Measurements from ENCODE around the gene MAP3K7CL. TPM values are rescaled to one million over a fixed set of nuclear protein-coding genes. Genes with fewer than 3 reads are reported as not detected.

Gene MAP3K7CL
- total RNA-seq, 6 experiments from 2014 or later = 2.0 to 3.5 (median 2.8) TPM

GRCh38 chr21:29135481-29135880 is 5.0 kb downstream of the MAP3K7CL start:
- intact Hi-C loops (cut with DNase I) = no loop called here
- no peak for DNase-seq

GRCh38 chr21:29136033-29136432 is 5.6 kb downstream of the MAP3K7CL start:
- no peaks in the 10 kb centered on the region for H3K4me1 ChIP-seq
- no peak for TF ChIP-seq POLR2A (IDR thresholded peaks at IDR 0.05)
- TF ChIP-seq CTCF (IDR thresholded peaks at IDR 0.05) = no peak
- H3K36me3 ChIP-seq = no peaks in the 10 kb centered on the region
- no peaks in the 10 kb centered on the region for H3K9me3 ChIP-seq
- no peak overlapping the region for H3K27ac ChIP-seq
- H3K4me3 ChIP-seq = no peak overlapping the region
- WGBS (ENCODE audit: insufficient coverage, low coverage, low lambda C conversion rate, missing lambda C conversion rate) = no CpG with 5 or more reads among the region's 1 CpG
- intact Hi-C loops (cut with DNase I) = no loop called here
- DNase-seq (no peak), ATAC-seq (no peak)
- no peaks in the 10 kb centered on the region for H3K27me3 ChIP-seq

More at GRCh38 chr21:29135481-29135880, 5.0 kb downstream of the MAP3K7CL start:
- Histone ChIP-seq H3K9me3 (no peaks in the 10 kb centered on the region), H3K4me1 (no peaks in the 10 kb centered on the region), H3K36me3 (no peaks in the 10 kb centered on the region), H3K4me3 (no peak overlapping the region), H3K27ac (no peak overlapping the region), H3K27me3 (no peaks in the 10 kb centered on the region)
- TF ChIP-seq POLR2A (IDR thresholded peaks at IDR 0.05) (no peak), CTCF (IDR thresholded peaks at IDR 0.05) (no peak)
- no peak for ATAC-seq

- Histone ChIP-seq H3K4me3 (no peak overlapping the region), H3K27me3 (no peaks in the 10 kb centered on the region), H3K27ac (peak overlapping the region in 1 of 3 donors; percentile 17), H3K36me3 (no peaks in the 10 kb centered on the region), H3K9me3 (no peaks in the 10 kb centered on the region), H3K4me1 (no peaks in the 10 kb centered on the region)
- no peak for ATAC-seq
- WGBS (ENCODE audit: insufficient coverage, low coverage, low lambda C conversion rate, missing lambda C conversion rate) = 64% methylated on average over 2 of the region's 2 CpGs
- TF ChIP-seq POLR2A (IDR thresholded peaks at IDR 0.05) = no peak
- no peak for TF ChIP-seq CTCF (IDR thresholded peaks at IDR 0.05)
- intact Hi-C loops (cut with DNase I) = no loop called here
- DNase-seq = no peak
Observed at GRCh38 chr21:29144736-29145353, 14.4 kb downstream of the MAP3K7CL start.

GRCh38 chr21:29145354-29145782 is 14.9 kb downstream of the MAP3K7CL start:
- DNase-seq (no peak), ATAC-seq (peak in 2 of 4 donors; percentile 51 to 90)
- no peaks in the 10 kb centered on the region for H3K9me3 ChIP-seq
- peak overlapping the region in 1 of 3 donors; percentile 28 for H3K27ac ChIP-seq
- TF ChIP-seq CTCF (IDR thresholded peaks at IDR 0.05) (no peak), POLR2A (IDR thresholded peaks at IDR 0.05) (no peak)
- intact Hi-C loops (cut with DNase I) = no loop called here
- H3K4me1 ChIP-seq = no peaks in the 10 kb centered on the region
- H3K4me3 ChIP-seq = no peak overlapping the region
- H3K27me3 ChIP-seq = no peaks in the 10 kb centered on the region
- H3K36me3 ChIP-seq = no peaks in the 10 kb centered on the region
- 61% methylated on average over 5 of the region's 5 CpGs for WGBS (ENCODE audit: insufficient coverage, low coverage, low lambda C conversion rate, missing lambda C conversion rate)
